Measurements from ENCODE around the gene GPR17. TPM values are rescaled to one million over a fixed set of nuclear protein-coding genes. Genes with fewer than 3 reads are reported as not detected.

Gene GPR17
- total RNA-seq, 1 experiment from 2014 or later = not detected

- DNase-seq (ENCODE audit: extremely low read depth, low read depth) = no peak
These were observed 6.9 kb upstream of the GPR17 start for GRCh38 chr2:127639111-127639474.

- DNase-seq (ENCODE audit: extremely low read depth, low read depth) = no peak
These were observed 5.6 kb upstream of the GPR17 start for GRCh38 chr2:127640082-127641072.

- DNase-seq (ENCODE audit: extremely low read depth, low read depth) = no peak
These were observed 4.8 kb upstream of the GPR17 start for GRCh38 chr2:127641133-127641532.

- DNase-seq (ENCODE audit: extremely low read depth, low read depth) = no peak
These were observed 4.0 kb upstream of the GPR17 start for GRCh38 chr2:127641846-127642507.

- no peak for DNase-seq (ENCODE audit: extremely low read depth, low read depth)
These were observed 3.1 kb upstream of the GPR17 start for GRCh38 chr2:127642706-127643438.

- DNase-seq (ENCODE audit: extremely low read depth, low read depth) = no peak
These were observed 2.4 kb upstream of the GPR17 start for GRCh38 chr2:127643439-127644065.

- no peak for DNase-seq (ENCODE audit: extremely low read depth, low read depth)
These were observed 1.6 kb upstream of the GPR17 start for GRCh38 chr2:127644066-127645025.

- no peak for DNase-seq (ENCODE audit: extremely low read depth, low read depth)
These were observed 943 bp upstream of the GPR17 start for GRCh38 chr2:127645026-127645394.

GRCh38 chr2:127646487-127647241 is 711 bp downstream of the GPR17 start:
- no peak for DNase-seq (ENCODE audit: extremely low read depth, low read depth)

- no peak for DNase-seq (ENCODE audit: extremely low read depth, low read depth)
These were observed 1.6 kb downstream of the GPR17 start for GRCh38 chr2:127647242-127648190.

- DNase-seq (ENCODE audit: extremely low read depth, low read depth) = no peak
These were observed 2.4 kb downstream of the GPR17 start for GRCh38 chr2:127648321-127648720.

GRCh38 chr2:127649100-127649611 is 3.2 kb downstream of the GPR17 start:
- no peak for DNase-seq (ENCODE audit: extremely low read depth, low read depth)

- peak; percentile 85 for DNase-seq (ENCODE audit: extremely low read depth, low read depth)
These were observed 3.7 kb downstream of the GPR17 start for GRCh38 chr2:127649684-127650040.

GRCh38 chr2:127650041-127650784 is 4.3 kb downstream of the GPR17 start:
- no peak for DNase-seq (ENCODE audit: extremely low read depth, low read depth)

- no peak for DNase-seq (ENCODE audit: extremely low read depth, low read depth)
These were observed 4.9 kb downstream of the GPR17 start for GRCh38 chr2:127650785-127651380.

- DNase-seq (ENCODE audit: extremely low read depth, low read depth) = no peak
These were observed 5.4 kb downstream of the GPR17 start for GRCh38 chr2:127651381-127651809.

Measured in NCI-H460 (cell line).